IMR-90 (cell line): ENCODE data around the gene PSMD6. TPM values are rescaled to one million over a fixed set of nuclear protein-coding genes. Genes with fewer than 3 reads are reported as not detected.

Experiments
- ATAC-seq: fragments of 200-7000 bp; cut with Tn5 transposase; 2 replicates; pipeline ENCODE4 v1.9.1; 2020; ENCODE audit warnings: low read depth, mild to moderate bottlenecking, moderate library complexity
- BruUV-seq: library from RNA; stranded (reverse); fragments of 400-500 nt; replicated peaks from 2 replicates; lab custom pipeline; 2021; lab: Mats Ljungman, UMichigan
- CTCF ChIA-PET: fragments of 300-600 bp; formaldehyde crosslinking; extraction: SDS; loops from one replicate; lab custom pipeline; 2021; ENCODE audit warnings: antibody characterized with exemption; lab: Yijun Ruan, JAX
- POLR2A ChIA-PET: fragments of 300-600 bp; sonication (Branson Sonifier 250); formaldehyde crosslinking; loops from one replicate; lab custom pipeline; 2022; ENCODE audit warnings: antibody characterized with exemption; ENCODE audit not compliant: unreplicated experiment; lab: Charles Lee
- DNase-seq: peaks from one replicate; pipeline ENCODE4 v3.0.0; 2013
- H2AFZ ChIP-seq: replicated peaks from 2 replicates; pipeline ENCODE3; 2013; ENCODE audit warnings: low read length, mild to moderate bottlenecking; ENCODE audit not compliant: poor library complexity
- H2AK5ac ChIP-seq: 2 replicates; pipeline ENCODE4 v1.6.1; 2013; ENCODE audit warnings: low read depth, low read length, inconsistent platforms
- H2AK9ac ChIP-seq: replicated peaks from 2 replicates; pipeline ENCODE3; 2013; ENCODE audit warnings: mild to moderate bottlenecking, low read depth, low read length, moderate library complexity; ENCODE audit not compliant: poor library complexity
- H2BK120ac ChIP-seq: 2 replicates; pipeline ENCODE4 v1.6.1; 2013; ENCODE audit warnings: low read depth, low read length, inconsistent platforms
- H2BK15ac ChIP-seq: 3 replicates; pipeline ENCODE4 v1.6.1; 2013; ENCODE audit warnings: low read depth, low read length, inconsistent platforms
- H2BK20ac ChIP-seq: 2 replicates; pipeline ENCODE4 v1.6.1; 2013; ENCODE audit warnings: low read depth, mild to moderate bottlenecking, inconsistent platforms, low read length, moderate library complexity
- H2BK5ac ChIP-seq: 2 replicates; pipeline ENCODE4 v1.6.1; 2013; ENCODE audit warnings: mild to moderate bottlenecking, low read depth, low read length, inconsistent platforms; ENCODE audit not compliant: poor library complexity, severe bottlenecking
- H3K14ac ChIP-seq: replicated peaks from 2 replicates; pipeline ENCODE4 v1.6.1; 2013; ENCODE audit warnings: low read depth, low read length, inconsistent platforms
- H3K18ac ChIP-seq: 2 replicates; pipeline ENCODE4 v1.6.1; 2013; ENCODE audit warnings: low read depth, low read length, control low read depth
- H3K23ac ChIP-seq: 2 replicates; pipeline ENCODE4 v1.6.1; 2013; ENCODE audit warnings: low read depth, low read length, inconsistent platforms
- H3K27ac ChIP-seq: 2 replicates; pipeline ENCODE4 v1.5.1; 2013; ENCODE audit warnings: mild to moderate bottlenecking, control low read depth, low read length; ENCODE audit not compliant: insufficient read depth
- H3K27me3 ChIP-seq: 2 replicates; pipeline ENCODE4 v1.6.1; 2013; ENCODE audit warnings: low read length; ENCODE audit not compliant: control insufficient read depth, insufficient read depth
- H3K36me3 ChIP-seq: 2 replicates; pipeline ENCODE4 v1.6.1; 2013; ENCODE audit warnings: low read length, mixed read lengths; ENCODE audit not compliant: control insufficient read depth, insufficient read depth
- H3K4ac ChIP-seq: 2 replicates; pipeline ENCODE4 v1.6.1; 2013; ENCODE audit warnings: low read depth, low read length, inconsistent platforms
- H3K4me1 ChIP-seq: 2 replicates; pipeline ENCODE4 v1.6.1; 2013; ENCODE audit warnings: low read length, mixed read lengths; ENCODE audit not compliant: control insufficient read depth, insufficient read depth
- H3K4me2 ChIP-seq: 2 replicates; pipeline ENCODE4 v1.6.1; 2013; ENCODE audit warnings: low read depth, mild to moderate bottlenecking, control low read depth, low read length, moderate library complexity
- H3K4me3 ChIP-seq: 2 replicates; pipeline ENCODE4 v1.5.1; 2013; ENCODE audit warnings: low read depth, mild to moderate bottlenecking, control low read depth, low read length, moderate library complexity; ENCODE audit not compliant: insufficient read depth
- H3K56ac ChIP-seq: 2 replicates; pipeline ENCODE4 v1.6.1; 2013; ENCODE audit warnings: low read length, inconsistent platforms; ENCODE audit not compliant: insufficient read depth; ENCODE audit errors: extremely low read depth
- H3K79me1 ChIP-seq, 2 experiments: 2 replicates each; pipeline ENCODE4 v1.6.1; 2013; ENCODE audit warnings: low read length in 2 of 2, inconsistent platforms in 1 of 2, low read depth in 1 of 2
- H3K9ac ChIP-seq: 2 replicates; pipeline ENCODE4 v1.6.1; 2013; ENCODE audit warnings: low read depth, low read length, control low read depth
- H3K9me1 ChIP-seq: 2 replicates; pipeline ENCODE4 v1.6.1; 2013; ENCODE audit warnings: low read length, inconsistent platforms; ENCODE audit not compliant: insufficient read depth
- H3K9me3 ChIP-seq: 2 replicates; pipeline ENCODE4 v1.6.1; 2013; ENCODE audit warnings: low read length; ENCODE audit not compliant: control insufficient read depth, insufficient read depth
- H4K20me1 ChIP-seq: 2 replicates; pipeline ENCODE4 v1.6.1; 2013; ENCODE audit warnings: low read length, inconsistent platforms; ENCODE audit not compliant: insufficient read depth
- H4K5ac ChIP-seq: 2 replicates; pipeline ENCODE4 v1.6.1; 2013; ENCODE audit warnings: mild to moderate bottlenecking, low read depth, low read length, control low read depth
- H4K8ac ChIP-seq, 2 experiments: 2 replicates each; pipeline ENCODE4 v1.6.1; 2013; ENCODE audit warnings: low read depth in 2 of 2, low read length in 2 of 2, control low read depth in 1 of 2, inconsistent platforms in 1 of 2
- H4K91ac ChIP-seq: 2 replicates; pipeline ENCODE4 v1.6.1; 2013; ENCODE audit warnings: low read depth, low read length, inconsistent platforms; ENCODE audit not compliant: insufficient read depth
- CHD1 ChIP-seq: IDR thresholded peaks from 2 replicates; pipeline ENCODE4 v1.6.1; 2012; ENCODE audit warnings: low read depth, low read length, improper control_type of control experiment
- MXI1 ChIP-seq: IDR thresholded peaks from 2 replicates; pipeline ENCODE4 v1.6.1; 2012; ENCODE audit warnings: low read depth, mild to moderate bottlenecking, low read length, moderate library complexity, borderline replicate concordance
- NFE2L2 ChIP-seq: fragments of 150-350 bp; IDR thresholded peaks from 2 replicates; pipeline ENCODE4 v1.6.1; 2016; ENCODE audit warnings: low read depth, mild to moderate bottlenecking, low read length
- RAD21 ChIP-seq: IDR thresholded peaks from 2 replicates; pipeline ENCODE4 v1.6.1; 2012; ENCODE audit warnings: low read length, improper control_type of control experiment
- SMC3 ChIP-seq: fragments of 150-350 bp; IDR thresholded peaks from 2 replicates; pipeline ENCODE4 v1.6.1; 2016; ENCODE audit warnings: low read depth, mild to moderate bottlenecking, antibody characterized with exemption, low read length, moderate library complexity
- USF2 ChIP-seq: fragments of 150-350 bp; IDR thresholded peaks from 2 replicates; pipeline ENCODE4 v1.6.1; 2017; ENCODE audit warnings: mild to moderate bottlenecking, antibody characterized with exemption, low read length, low read depth
- WGBS, 2 experiments: methylation state at CpG; one replicate each; pipeline versions ENCODE4 v1.1.5 to v1.1.7; 2013; ENCODE audit warnings: missing lambda C conversion rate in 2 of 2; ENCODE audit not compliant: insufficient read length in 1 of 2; ENCODE audit errors: extremely low coverage in 2 of 2; 5-methylcytosine and 5-hydroxymethylcytosine counted together
- dilution Hi-C: fragments of 300-500 bp; cut with HindIII; formaldehyde crosslinking; loops from one replicate; pipeline ENCODE4 v1.14.3; 2018; ENCODE audit warnings: low sequenced_read_pairs; ENCODE audit not compliant: unreplicated experiment
- in situ Hi-C: fragments of 300-500 bp; cut with MboI; formaldehyde crosslinking; loops from 3 replicates; pipeline ENCODE4 v1.14.3; 2019; ENCODE audit warnings: low sequenced_read_pairs, inconsistent platforms, mixed read lengths
- intact Hi-C: fragments of 100-400 bp; cut with micrococcal nuclease; formaldehyde crosslinking; loops from 2 replicates; pipeline ENCODE4 v1.10.0; 2022
- polyA plus RNA-seq, 3 experiments: library from polyadenylated mRNA; depleted of rRNA; stranded (reverse); fragments of >200 nt; gene quantifications; 2 replicates each; pipeline ENCODE4 v1.2.3, GENCODE V29; 2012; ENCODE audit warnings: low replicate concordance in 1 of 3
- total RNA-seq: library from RNA; depleted of rRNA; stranded (reverse); fragments of >200 nt; gene quantifications from 2 replicates; pipeline ENCODE4 v1.2.3, GENCODE V29; 2012

Gene PSMD6
- total and polyA plus RNA-seq, 2 of the 4 experiments (the other 2 are of a cell fraction) = 86.6 to 91.8 TPM

DNA sequence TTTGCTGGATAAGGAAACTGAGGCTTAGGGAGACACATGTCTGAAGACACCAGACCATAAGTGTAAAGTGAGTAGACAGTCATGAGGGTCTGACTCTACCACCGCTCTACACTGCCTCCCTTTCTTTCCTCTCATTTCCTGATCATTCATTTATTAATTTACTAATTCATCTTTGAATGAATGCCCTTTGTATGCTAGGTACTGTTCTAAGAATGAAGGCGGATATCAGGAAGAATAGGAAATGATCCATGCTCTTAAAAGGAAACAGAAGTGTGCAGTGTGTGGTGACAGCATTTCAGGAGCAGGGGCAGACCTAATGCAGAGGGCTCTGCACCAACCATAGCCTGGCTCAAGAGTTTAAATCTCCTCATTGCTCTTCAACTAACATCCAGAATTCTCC, 31.8 kb upstream of the PSMD6 start:
- H2AK5ac ChIP-seq = no peak overlapping the region
- no peak overlapping the region for H2BK20ac ChIP-seq
- in situ Hi-C loops (no loop called here), intact Hi-C loops (no loop called here), dilution Hi-C loops (no loop called here)
- no peaks in the 10 kb centered on the region for H4K20me1 ChIP-seq
- no peaks in the 10 kb centered on the region for H3K36me3 ChIP-seq
- no peak for ATAC-seq
- H3K27me3 ChIP-seq = no peaks in the 10 kb centered on the region
- H3K23ac ChIP-seq = no peak overlapping the region
- H3K9me3 ChIP-seq = 0 out of 2 replicates have a peak, but pooled peaks cover 3% of the 10 kb centered on the region
- H3K9ac ChIP-seq = no peak overlapping the region
- no peaks in the 10 kb centered on the region for H3K79me1 ChIP-seq
- H3K14ac ChIP-seq = no peak overlapping the region
- no peak for TF ChIP-seq USF2
- no peak for TF ChIP-seq CHD1
- no peak for TF ChIP-seq MXI1
- no peak for TF ChIP-seq NFE2L2
- TF ChIP-seq SMC3 = no peak
- no peak for TF ChIP-seq RAD21
- DNase-seq = no peak
- no peak overlapping the region for H3K56ac ChIP-seq
- H3K4me1 ChIP-seq = peaks cover 2% of the 10 kb centered on the region; the same call in 1 of the 2 replicates
- no peak overlapping the region for H4K8ac ChIP-seq
- no peak overlapping the region for H3K18ac ChIP-seq
- H4K5ac ChIP-seq = no peak overlapping the region
- no peak overlapping the region for H3K27ac ChIP-seq
- H2BK5ac ChIP-seq = no peak overlapping the region
- no peak overlapping the region for H2BK15ac ChIP-seq
- ChIA-PET CTCF (interaction anchor here (0.6 to 1.3 kb wide), 2 partner anchors 18 to 333 kb away, joined by 3 read pairs; no protein-coding TSS in a partner anchor), POLR2A (no interaction called here)
- no peak overlapping the region for H3K4me2 ChIP-seq
- no CpG with 5 or more reads among the region's 2 CpGs for WGBS, 2 experiments
- no peak overlapping the region for H3K4ac ChIP-seq
- no peak overlapping the region for H3K4me3 ChIP-seq
- H4K91ac ChIP-seq = no peak overlapping the region
- H2AK9ac ChIP-seq = no peak overlapping the region
- H3K9me1 ChIP-seq = no peaks in the 10 kb centered on the region
- no TSS peak for BruUV-seq
- H2AFZ ChIP-seq = no peak overlapping the region
- no peak overlapping the region for H2BK120ac ChIP-seq
